LHCN-M2 (cell line): ENCODE data around the gene CWF19L1. TPM values are rescaled to one million over a fixed set of nuclear protein-coding genes. Genes with fewer than 3 reads are reported as not detected.

ENCODE experiments used
- DNase-seq: peaks from one replicate; pipeline ENCODE4 v3.0.0-alpha.2; 2012; ENCODE audit warnings: low read depth
- total RNA-seq: library from RNA; depleted of rRNA; stranded (reverse); fragments of >200 nt; gene quantifications from 2 replicates; pipeline ENCODE4 v1.2.3, GENCODE V29; 2014

The CWF19L1 gene
- total RNA-seq, 1 experiment from 2014 or later, result 32.1 TPM

DNA sequence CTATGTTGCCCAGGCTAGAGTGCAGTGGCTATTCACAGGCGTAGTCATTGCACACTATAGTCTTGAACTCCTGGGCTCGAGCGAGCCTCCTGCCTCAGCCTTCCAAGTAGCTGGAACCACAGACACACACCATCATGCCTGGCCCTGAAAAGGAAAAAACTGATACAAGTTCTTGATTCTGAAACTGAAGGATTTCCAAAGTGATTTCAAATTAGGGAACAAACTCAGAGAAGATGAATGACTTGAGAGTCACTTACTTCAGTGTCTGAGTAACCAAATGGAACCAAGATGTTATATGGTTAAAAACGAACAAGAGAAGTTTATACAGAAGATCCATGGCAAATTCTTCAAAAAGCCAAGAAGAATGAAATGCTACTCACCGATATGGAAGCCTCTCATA lies 14.4 kb downstream of the CWF19L1 start:
- DNase-seq, result no peak

DNA sequence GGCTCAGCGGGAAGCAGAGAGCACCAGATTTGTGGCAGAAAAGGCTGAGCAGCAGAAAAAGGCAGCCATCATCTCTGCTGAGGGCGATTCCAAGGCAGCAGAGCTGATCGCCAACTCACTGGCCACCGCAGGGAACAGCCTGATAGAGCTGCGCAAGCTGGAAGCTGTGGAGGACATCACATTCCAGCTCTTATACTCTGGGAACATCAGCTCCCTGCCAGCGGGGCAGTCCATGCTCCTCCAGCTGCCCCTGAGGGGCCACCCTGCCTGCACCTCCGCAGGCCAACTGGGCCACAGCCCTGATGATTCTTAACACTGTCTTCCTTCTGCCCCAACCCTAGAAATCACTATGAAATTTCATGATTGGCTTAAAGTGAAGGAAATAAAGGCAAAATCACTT lies 18.6 kb downstream of the CWF19L1 start:
- no peak for DNase-seq

DNA sequence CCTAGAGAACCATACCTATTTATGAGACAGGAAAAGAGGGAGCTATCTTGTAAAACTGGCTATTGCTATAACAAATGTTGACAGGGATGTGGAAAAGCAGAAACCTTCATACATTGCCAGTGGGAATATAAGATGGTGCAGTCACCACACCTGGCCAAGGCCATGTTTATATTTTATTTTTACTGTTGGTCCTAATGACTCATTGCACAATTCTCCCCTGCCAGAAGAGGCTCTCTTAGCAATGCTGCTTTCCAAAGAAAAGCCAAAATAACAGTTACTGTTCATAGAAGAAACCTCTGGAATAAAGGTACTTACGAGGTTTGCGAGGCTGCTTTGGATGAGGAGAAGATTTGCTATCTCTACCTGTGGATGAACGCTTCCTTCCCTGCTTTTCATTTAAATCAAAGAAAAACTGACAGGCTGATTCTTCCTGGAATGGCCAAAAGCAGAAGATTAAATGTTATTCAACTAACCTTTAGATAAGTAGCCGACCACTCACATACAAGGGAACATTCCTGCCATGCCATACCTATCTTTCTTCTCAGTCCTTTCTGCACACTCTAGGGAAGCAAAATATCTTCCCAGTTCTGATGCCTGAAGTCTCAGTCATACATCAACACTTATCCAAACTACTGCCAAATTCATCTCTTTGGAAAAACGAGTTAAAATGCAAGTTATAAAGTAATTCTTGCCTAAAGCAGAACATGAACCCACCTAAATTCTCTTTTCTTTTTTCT lies 21.8 kb downstream of the CWF19L1 start:
- no peak for DNase-seq

DNA sequence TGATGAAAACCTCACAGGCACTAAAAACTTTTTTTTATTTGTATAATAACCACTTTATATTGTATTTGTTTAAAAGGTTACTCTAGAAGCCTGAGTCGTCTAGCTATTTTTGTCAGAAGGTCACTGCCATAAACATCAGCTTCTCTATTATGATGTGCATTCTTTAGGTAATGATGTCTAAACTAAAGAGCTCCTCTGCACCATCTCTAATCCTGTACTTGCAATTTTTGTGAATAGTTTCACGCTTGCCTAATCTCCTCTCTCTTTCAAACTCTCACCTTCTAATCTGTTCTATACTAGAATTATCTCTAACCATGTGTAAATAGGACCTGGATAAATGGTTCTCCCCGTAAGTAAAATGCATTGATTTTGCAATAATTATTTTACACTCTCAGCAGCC lies 27.6 kb downstream of the CWF19L1 start:
- no peak for DNase-seq

DNA sequence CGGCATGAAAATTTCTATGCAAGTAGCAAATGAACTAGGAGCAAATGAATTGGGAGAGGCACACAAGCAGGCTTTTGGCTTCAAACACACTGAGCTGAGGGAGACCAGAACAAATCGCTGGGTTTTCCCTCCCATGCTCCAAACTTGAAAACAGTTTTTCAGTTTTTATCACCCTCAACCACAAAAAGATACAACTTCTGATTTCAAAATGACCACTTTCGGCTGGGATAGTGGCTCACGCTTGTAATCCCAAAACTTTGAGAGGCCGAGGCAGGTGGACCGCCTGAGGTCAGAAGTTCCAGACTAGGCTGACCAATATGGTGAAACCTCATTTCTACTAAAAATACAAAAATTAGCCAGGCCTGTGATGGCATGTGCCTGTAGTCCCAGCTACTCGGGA lies 29.0 kb downstream of the CWF19L1 start:
- DNase-seq, result no peak

DNA sequence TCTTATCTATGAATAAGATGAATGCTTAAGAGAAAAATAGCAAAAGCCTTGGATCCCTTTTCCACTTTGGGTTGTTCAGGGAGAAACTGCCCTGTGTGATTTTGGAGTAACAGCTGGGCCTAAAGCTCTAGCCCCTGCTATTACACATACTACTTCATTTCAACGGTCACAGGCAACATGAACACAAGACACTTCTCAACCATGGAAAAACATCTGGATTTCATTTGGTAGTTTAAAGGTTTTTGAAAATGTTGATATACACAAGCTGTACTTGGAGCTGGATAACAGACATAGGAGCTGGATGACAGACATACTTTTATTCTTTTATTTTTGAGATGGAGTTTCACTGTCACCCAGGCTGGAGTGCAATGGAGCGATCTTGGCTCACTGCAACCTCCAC lies 35.3 kb downstream of the CWF19L1 start:
- no peak for DNase-seq

DNA sequence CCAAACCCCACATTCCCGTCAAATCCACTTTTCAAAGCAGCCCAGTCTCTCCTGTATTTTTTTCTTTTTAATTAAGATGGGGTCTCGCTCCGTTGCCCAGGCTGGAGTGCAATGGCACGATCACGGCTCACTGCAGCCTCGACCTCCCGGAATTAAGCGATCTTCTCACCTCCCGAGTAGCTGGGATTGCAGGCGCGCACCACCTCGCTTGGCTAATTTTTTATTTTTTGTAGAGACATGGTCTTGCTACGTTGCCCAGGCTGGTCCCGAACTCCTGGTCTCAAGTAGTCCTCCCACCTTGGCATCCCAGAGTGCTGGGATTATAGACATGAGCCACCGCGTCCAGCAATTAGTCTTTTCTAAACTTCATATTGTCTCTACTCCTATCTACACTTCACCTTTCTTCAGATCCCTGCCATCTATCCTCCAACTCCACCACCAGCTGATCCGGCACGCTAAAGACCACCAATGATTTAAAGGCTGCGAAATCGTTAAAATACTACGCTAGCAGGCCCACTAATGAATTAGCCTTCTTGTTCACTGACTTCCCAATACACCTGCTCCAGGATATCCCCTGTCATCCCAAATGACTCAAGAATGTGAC lies 37.5 kb downstream of the CWF19L1 start:
- DNase-seq, result peak; percentile 17

DNA sequence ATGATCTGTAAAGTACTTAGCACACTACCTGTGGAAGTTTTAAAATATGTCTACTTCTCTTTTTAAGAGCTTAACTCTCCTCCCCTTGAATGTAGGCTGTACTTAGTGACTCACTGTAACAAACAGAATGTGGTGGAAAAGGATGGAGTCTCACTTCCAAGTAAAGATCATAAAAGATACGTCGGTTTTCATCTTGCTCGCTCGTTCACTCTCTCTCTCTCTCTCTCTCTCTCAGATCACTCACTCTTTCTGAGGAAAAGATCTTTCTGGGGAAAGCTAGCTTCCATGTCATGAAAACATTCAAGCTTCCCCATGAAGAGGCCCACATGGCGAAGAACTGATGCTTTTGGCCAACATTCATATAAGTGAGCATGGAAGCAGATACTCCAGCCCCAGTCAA lies 43.6 kb downstream of the CWF19L1 start:
- no peak for DNase-seq

DNA sequence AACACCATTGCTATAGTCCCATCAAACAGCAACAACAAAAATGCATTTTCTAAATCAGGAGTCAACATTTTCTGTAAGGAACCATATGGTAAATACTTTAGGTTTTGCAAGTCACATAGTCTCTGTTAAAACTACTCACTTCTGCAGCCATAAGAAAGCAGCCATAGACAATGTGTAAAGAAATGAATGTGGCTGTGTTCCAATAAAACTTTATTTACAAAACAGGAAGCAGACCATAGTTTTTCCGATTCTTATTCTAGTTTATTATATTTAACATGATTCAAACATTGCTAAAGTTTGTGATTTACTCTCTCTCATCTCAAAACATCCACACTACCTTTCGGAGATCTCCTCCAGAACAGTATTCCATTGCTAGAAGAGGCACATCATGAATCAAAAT lies 44.9 kb downstream of the CWF19L1 start:
- no peak for DNase-seq

DNA sequence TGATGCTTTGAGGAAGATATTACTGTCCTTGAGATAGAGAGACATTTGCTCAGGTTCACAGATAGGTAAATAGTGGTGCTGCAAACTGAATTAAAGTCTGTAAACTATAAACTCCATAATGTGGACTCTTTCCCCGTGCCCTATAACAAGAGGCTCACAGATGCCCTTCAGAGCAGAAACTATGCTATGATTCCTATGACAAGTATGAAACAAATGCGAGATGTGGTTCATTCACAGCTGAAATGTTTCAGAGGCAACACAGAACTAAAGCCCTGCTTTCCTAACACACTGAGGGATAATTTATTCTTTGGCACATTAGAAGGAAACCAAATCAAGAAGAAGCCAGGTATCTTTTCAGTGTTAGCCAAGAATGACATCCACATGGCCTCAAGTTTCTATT lies 51.4 kb downstream of the CWF19L1 start:
- no peak for DNase-seq

DNA sequence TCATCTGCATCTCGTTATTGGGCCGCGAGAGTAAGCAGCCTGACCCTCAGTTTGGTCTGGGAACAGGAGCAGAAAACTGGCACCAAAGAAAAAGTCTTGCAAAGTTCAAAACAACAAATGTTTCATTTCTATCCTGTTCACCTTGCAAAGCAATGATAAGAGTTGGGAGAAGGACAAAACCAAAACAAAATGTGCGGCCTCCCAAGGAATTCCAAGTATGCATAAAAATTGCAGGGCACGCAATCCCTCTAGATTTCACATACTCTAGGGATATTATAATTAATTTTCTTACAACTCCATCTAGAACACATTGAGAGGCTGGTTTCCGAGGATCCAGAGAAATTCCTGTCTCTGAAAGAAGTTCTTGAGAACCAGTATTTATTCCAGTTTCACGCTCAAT lies 58.1 kb downstream of the CWF19L1 start:
- peak; percentile 40 for DNase-seq

DNA sequence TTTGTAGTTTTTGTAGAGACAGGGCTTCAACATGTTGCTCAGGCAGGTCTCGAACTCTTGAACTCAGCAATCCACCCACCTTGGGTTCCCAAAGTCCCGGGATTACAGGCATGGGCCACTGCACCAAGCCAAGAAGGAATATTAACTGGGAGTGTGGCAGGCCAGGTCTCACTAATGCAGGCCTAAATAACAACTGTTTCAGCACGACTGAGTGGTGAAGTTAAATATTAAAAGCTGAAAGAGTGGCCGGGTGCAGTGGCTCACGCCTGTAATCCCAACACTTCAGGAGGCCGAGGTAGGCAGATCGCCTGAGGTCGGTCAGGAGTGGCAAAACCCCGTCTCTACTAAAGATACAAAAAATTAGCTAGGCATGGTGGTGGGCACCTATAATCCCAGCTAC lies 59.2 kb downstream of the CWF19L1 start:
- DNase-seq, result no peak

DNA sequence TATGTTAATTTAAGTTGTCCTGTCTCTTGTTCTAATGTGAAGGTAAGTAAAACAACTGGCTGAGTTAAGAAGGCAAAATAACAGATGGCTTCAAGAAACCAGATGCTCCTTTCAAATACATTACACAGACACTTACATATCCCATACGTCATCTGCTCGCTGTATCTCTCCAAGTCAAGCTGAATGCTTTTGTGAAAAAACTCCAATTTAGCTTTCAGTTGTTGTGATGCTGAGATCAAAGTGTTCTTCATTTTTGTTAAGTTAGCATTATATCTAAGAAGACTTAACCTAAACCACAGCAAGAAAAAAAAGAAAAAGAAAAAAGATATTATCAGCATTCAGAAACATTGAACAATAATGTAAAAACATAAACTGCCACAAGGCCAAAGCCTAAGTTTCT lies 63.1 kb downstream of the CWF19L1 start:
- no peak for DNase-seq

DNA sequence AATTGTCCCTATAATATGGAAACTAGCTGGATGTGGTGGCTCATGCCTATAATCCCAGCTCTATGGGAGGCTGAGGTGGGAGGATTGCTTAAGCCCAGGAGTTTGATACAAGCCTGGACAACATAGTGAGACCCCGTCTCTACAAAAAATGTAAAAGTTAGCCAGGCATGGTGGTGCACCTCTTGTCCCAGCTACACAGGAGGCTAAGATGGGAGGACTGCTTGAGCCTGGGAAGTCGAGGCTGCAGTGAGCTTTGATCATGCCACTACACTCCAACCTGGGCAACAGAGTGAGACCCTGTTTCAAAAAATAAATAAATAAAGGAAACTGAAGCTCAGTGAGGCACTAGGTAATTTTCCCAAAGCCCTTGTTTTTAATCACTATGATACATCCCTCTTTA lies 65.9 kb downstream of the CWF19L1 start:
- no peak for DNase-seq

DNA sequence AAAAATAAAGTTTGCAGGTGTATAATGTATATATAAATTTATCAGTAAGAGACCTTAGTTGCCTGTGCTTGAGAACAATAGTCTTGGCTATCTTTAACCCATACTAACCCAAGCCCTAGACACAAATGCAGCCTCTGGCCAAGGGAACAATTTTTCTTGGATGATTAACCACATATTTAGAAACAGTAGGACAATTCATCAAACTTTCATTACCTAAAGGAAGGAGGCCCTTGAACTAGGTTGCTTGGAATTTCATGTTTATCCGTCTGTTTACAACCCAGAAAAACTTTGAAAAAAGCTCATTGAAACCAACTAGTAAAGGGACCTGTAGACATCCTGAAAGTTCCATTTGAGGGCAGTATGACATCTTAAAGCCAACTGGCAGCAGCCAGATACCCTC lies 72.7 kb downstream of the CWF19L1 start:
- DNase-seq, result no peak

DNA sequence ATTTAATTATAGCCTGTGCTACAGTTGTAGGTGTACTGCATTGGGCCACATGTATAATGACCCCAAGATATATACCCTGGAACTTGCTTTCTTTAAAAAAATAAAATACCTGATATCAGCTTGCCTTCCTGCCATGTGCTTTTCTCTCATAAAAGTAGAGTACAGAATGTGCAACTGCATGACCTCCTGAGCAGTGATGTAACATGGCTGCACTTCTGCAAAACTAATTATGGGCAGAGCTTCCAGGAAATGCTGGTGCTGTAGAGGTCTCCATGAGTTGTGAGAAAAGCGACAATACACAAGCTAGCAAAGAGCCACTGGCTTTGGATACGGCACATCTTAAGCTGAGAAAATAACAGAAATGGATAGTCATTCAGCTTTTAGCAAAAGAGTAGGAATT lies 75.1 kb downstream of the CWF19L1 start:
- DNase-seq, result no peak

DNA sequence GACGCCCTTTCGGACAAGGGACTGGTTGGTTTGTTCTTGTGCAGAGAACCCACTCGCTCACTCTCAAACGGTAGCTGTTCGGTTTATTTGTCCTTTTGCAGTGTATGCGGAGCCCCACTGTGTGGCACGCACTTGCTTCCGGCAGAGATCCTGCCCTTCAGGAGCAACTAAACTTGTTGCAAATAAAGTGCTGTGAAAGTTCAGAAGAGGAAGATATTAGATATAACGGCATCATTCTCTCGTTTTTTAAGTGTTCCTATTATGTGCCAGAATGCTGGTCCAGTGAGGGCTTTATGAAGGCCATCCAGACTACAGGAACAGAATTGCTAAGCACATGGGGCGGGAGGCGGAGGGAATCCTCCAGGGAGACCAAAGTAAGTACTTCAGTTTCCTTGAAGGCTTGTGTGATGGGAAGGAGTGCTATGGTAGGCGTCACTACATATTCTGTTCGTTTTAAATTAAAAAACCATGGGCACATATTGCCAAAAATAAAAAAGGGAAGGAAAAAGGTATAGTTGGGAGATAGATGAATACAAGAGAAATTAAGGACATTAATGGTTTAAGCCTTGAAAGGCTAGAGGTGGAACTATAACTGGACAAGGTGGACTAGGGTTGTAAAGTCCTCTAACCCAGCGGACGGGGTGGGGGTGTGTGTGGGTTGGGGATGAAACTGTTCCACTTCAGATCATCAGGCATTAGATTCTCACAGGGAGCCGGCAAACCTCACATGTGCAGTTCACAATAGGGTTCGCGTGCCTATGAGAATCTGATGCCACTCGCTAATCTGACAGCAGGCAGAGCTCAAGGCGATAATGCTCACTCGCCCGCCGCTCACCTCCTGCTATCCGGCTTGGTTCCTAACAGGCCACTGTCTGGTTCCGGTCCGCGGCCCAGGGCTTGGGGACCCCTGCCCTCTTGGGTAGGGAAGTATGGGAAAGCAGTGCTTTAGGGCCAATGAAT lies 80.9 kb downstream of the CWF19L1 start:
- peak; percentile 57 for DNase-seq

DNA sequence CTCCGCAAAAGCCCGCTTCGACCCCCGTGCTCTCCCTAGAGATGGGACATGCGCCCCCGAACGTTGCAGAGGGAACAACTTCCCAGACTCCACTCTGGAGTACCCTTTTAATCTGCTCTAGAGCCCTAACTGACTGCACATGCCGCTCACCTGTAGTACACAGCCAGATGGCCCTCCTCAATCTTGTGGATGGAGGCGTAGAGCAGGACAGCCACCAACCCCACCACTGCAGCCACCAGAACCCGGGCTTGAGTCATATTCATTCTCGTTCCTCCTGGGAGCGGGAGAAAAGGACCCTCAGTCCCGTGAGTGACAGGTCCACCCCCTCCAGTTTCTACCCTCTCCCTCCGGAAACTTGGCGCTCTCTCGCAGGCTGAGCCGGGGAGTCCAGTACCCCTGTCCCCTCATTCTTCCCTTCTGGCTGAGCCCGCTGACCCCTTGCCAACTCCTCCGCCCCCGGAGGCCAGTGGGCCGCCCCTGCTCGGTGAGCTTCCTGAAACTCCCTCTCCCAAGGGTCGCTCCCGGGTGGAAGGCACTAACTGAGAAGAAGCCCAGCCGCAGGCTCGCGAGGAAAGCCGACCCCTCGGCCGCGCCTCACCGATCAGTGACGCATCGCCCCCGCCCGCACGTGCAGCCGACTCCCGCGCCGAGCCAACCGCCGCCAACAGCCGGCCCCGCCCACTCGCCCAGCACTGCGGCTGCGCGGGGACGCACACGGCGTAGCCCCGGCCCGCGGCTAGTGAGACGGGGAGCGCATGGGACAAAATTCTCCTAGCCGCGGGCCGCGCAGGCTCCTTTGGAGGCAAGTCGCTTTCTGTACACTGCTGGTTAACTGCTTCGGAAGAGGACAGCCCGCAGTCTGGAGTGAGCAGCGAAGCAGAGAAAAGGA lies 81.8 kb downstream of the CWF19L1 start, which contains the start of gene ERLIN1:
Gene ERLIN1, minus strand, starts transcription at position 666 of the 889 bp plus-strand sequence. Its CDS starts 403 bp downstream, at position 263.
- DNase-seq, result peak; percentile 91

DNA sequence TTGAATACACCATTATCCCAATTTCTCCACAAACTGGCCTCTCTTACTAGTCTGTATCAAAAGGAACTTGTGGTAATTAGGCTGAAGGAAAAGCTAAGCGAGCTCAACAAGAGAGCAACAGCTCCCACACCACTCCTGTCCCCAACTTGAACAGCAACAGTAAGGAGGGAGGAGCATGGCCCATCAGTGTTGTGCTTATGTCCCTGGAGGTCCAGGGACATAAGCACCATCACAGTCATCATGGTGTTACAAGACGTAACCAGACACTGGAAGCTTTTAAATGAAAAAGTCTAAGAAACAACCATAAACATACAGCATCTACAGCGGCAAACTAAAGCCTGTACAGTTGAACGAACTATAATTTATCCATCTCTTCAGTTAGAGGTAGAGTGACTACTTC lies 82.6 kb downstream of the CWF19L1 start:
- DNase-seq, result peak; percentile 41

DNA sequence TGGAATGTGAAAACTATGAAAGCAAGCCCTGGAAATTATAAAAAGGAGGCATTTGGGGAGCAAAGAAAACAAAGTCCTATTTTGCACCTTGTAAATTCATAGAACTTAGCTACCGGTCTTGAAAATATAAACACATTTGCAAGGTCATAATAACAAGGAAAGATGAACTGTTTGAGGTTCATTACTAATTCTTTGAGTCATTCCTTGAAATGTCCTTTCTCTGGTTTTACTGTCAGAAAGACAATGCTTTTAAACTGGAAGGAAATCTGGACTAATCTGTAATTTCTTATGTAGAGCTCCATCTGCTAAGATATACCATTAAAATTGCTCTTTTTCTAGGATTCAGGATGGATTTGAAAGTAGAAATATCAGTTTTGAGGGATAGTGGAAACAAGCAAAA lies 83.0 kb downstream of the CWF19L1 start:
- DNase-seq, result peak; percentile 40

DNA sequence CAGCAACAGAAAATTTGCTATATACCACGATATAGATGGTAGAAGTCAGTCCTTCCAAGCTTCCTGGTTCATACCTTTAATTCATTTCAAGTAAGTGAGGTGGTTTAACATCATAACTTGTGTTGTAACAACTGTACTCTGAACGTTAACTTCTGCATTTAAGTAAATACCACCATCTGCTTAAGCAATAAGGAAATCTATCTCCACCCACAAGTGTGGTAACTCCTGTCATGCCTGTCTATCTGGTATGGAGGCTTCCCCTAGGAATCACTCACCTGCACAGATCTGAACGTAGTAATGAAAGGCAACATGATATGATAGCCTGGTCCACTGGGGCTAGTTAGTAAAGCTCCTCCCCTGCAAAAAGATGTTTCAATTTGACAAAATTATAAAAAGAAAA lies 84.0 kb downstream of the CWF19L1 start:
- peak; percentile 2 for DNase-seq
